ENCODE results near the gene SERPINA12.

SERPINA12 gene

GRCh38 chr14:94460631-94461416 lies 48.4 kb downstream of the SERPINA12 start:
- DNase-seq (ENCODE audit: insufficient read length, low spot score) (no peak), FAIRE-seq (no peak)
- TF ChIP-seq POLR2A (IDR thresholded peaks at IDR 0.05; ENCODE audit: low read depth, low read length) = no peak

- no peak for TF ChIP-seq POLR2A (IDR thresholded peaks at IDR 0.05; ENCODE audit: low read depth, low read length)
- DNase-seq (ENCODE audit: insufficient read length, low spot score) = no peak
- FAIRE-seq = no peak
Observed at GRCh38 chr14:94458558-94459205, 50.6 kb downstream of the SERPINA12 start.

GRCh38 chr14:94458096-94458495 lies 51.2 kb downstream of the SERPINA12 start:
- DNase-seq (ENCODE audit: insufficient read length, low spot score) = no peak

GRCh38 chr14:94455928-94456327 lies 53.3 kb downstream of the SERPINA12 start:
- FAIRE-seq = no peak
- TF ChIP-seq POLR2A (IDR thresholded peaks at IDR 0.05; ENCODE audit: low read depth, low read length) = no peak
- no peak for DNase-seq (ENCODE audit: insufficient read length, low spot score)

More at GRCh38 chr14:94458096-94458495, 51.2 kb downstream of the SERPINA12 start:
- no peak for TF ChIP-seq POLR2A (IDR thresholded peaks at IDR 0.05; ENCODE audit: low read depth, low read length)
- FAIRE-seq = no peak

- no peak for TF ChIP-seq POLR2A (IDR thresholded peaks at IDR 0.05; ENCODE audit: low read depth, low read length)
- DNase-seq (ENCODE audit: insufficient read length, low spot score) (no peak), FAIRE-seq (no peak)
Observed at GRCh38 chr14:94451826-94452225, 57.4 kb downstream of the SERPINA12 start.

- FAIRE-seq (no peak), DNase-seq (ENCODE audit: insufficient read length, low spot score) (no peak)
- TF ChIP-seq POLR2A (IDR thresholded peaks at IDR 0.05; ENCODE audit: low read depth, low read length) = no peak
Observed at GRCh38 chr14:94451091-94451771, 58.0 kb downstream of the SERPINA12 start.

GRCh38 chr14:94450722-94451090 lies 58.6 kb downstream of the SERPINA12 start:
- no peak for FAIRE-seq
- DNase-seq (ENCODE audit: insufficient read length, low spot score) = no peak
- TF ChIP-seq POLR2A (IDR thresholded peaks at IDR 0.05; ENCODE audit: low read depth, low read length) = no peak

GRCh38 chr14:94449930-94450329 lies 59.3 kb downstream of the SERPINA12 start:
- TF ChIP-seq POLR2A (IDR thresholded peaks at IDR 0.05; ENCODE audit: low read depth, low read length) = no peak
- DNase-seq (ENCODE audit: insufficient read length, low spot score) = no peak
- no peak for FAIRE-seq

GRCh38 chr14:94448071-94448808 lies 61.0 kb downstream of the SERPINA12 start:
- FAIRE-seq (no peak), DNase-seq (ENCODE audit: insufficient read length, low spot score) (no peak)
- TF ChIP-seq POLR2A (IDR thresholded peaks at IDR 0.05; ENCODE audit: low read depth, low read length) = no peak

GRCh38 chr14:94447206-94447605 lies 62.1 kb downstream of the SERPINA12 start:
- TF ChIP-seq POLR2A (IDR thresholded peaks at IDR 0.05; ENCODE audit: low read depth, low read length) = no peak
- FAIRE-seq (no peak), DNase-seq (ENCODE audit: insufficient read length, low spot score) (no peak)

GRCh38 chr14:94446126-94446525 lies 63.1 kb downstream of the SERPINA12 start:
- no peak for DNase-seq (ENCODE audit: insufficient read length, low spot score)
- no peak for FAIRE-seq
- TF ChIP-seq POLR2A (IDR thresholded peaks at IDR 0.05; ENCODE audit: low read depth, low read length) = no peak

- DNase-seq (ENCODE audit: insufficient read length, low spot score) = no peak
- no peak for FAIRE-seq
Observed at GRCh38 chr14:94445003-94445402, 64.3 kb downstream of the SERPINA12 start.

GRCh38 chr14:94441531-94442205 lies 67.6 kb downstream of the SERPINA12 start:
- FAIRE-seq = no peak
- DNase-seq (ENCODE audit: insufficient read length, low spot score) = no peak
- no peak for TF ChIP-seq POLR2A (IDR thresholded peaks at IDR 0.05; ENCODE audit: low read depth, low read length)

More at GRCh38 chr14:94445003-94445402, 64.3 kb downstream of the SERPINA12 start:
- TF ChIP-seq POLR2A (IDR thresholded peaks at IDR 0.05; ENCODE audit: low read depth, low read length) = no peak

Measured in H54 (cell line).